HepG2 (cell line): Measurements from ENCODE around the gene DHX16. TPM values are rescaled to one million over a fixed set of nuclear protein-coding genes. Genes with fewer than 3 reads are reported as not detected.

Experiments used
- BCL3 ChIP-seq: sonication (generic); formaldehyde crosslinking; IDR thresholded peaks from 2 replicates; pipeline ENCODE4 v1.5.1; 2020; ENCODE audit warnings: mild to moderate bottlenecking, missing genetic modification reagents, moderate library complexity
- HNF1A ChIP-seq, 2 experiments: sonication (generic) in 1 of 2; formaldehyde crosslinking in 1 of 2; IDR thresholded peaks; 2 replicates each; pipeline versions ENCODE4 v1.4.0 to v1.6.1; 2016 to 2020; ENCODE audit warnings: borderline replicate concordance in 1 of 2, low read depth in 1 of 2, mild to moderate bottlenecking in 1 of 2, missing genetic modification reagents in 1 of 2
- PCBP2 ChIP-seq: fragments of 200-400 bp; formaldehyde crosslinking; optimal IDR thresholded peaks from 2 replicates; pipeline ENCODE3; 2018; ENCODE audit warnings: low read length, low read depth; ENCODE audit not compliant: poor library complexity, severe bottlenecking
- SPEN ChIP-seq: sonication (generic); formaldehyde crosslinking; IDR thresholded peaks from 2 replicates; pipeline ENCODE4 v1.5.1; 2020; ENCODE audit warnings: low read depth, mild to moderate bottlenecking, missing genetic modification reagents
- TAF1 ChIP-seq: sonication (generic); formaldehyde crosslinking; IDR thresholded peaks from 2 replicates; pipeline ENCODE4 v1.4.0; 2020; ENCODE audit warnings: missing genetic modification reagents
- TEAD3 ChIP-seq: optimal IDR thresholded peaks from 2 replicates; pipeline ENCODE3; 2016; ENCODE audit warnings: borderline replicate concordance
- ZBED4 ChIP-seq: sonication (generic); formaldehyde crosslinking; IDR thresholded peaks from 2 replicates; pipeline ENCODE4 v1.4.0; 2020; ENCODE audit warnings: missing genetic modification reagents, borderline replicate concordance
- ZBTB38 ChIP-seq: sonication (generic); formaldehyde crosslinking; IDR thresholded peaks from 2 replicates; pipeline ENCODE4 v1.5.1; 2020; ENCODE audit warnings: mild to moderate bottlenecking, missing genetic modification reagents
- ZBTB8A ChIP-seq: sonication (generic); formaldehyde crosslinking; IDR thresholded peaks from 2 replicates; pipeline ENCODE4 v1.4.0; 2020; ENCODE audit warnings: mild to moderate bottlenecking, low read depth, missing genetic modification reagents, borderline replicate concordance
- ZFP41 ChIP-seq: sonication (generic); formaldehyde crosslinking; IDR thresholded peaks from 2 replicates; pipeline ENCODE4 v1.4.0; 2020; ENCODE audit warnings: mild to moderate bottlenecking, missing genetic modification reagents, borderline replicate concordance
- ZNF274 ChIP-seq: sonication (generic); formaldehyde crosslinking; IDR thresholded peaks from 2 replicates; pipeline ENCODE4 v1.5.1; 2020; ENCODE audit warnings: mild to moderate bottlenecking, missing genetic modification reagents
- ZNF280B ChIP-seq: sonication (generic); formaldehyde crosslinking; IDR thresholded peaks from 2 replicates; pipeline ENCODE4 v1.5.0; 2020; ENCODE audit warnings: missing genetic modification reagents, mild to moderate bottlenecking, borderline replicate concordance
- ZNF496 ChIP-seq: sonication (generic); formaldehyde crosslinking; IDR thresholded peaks from 2 replicates; pipeline ENCODE4 v1.8.1; 2023; ENCODE audit warnings: mild to moderate bottlenecking, moderate library complexity, missing genetic modification reagents; ENCODE audit not compliant: insufficient replicate concordance
- ZNF577 ChIP-seq: sonication (generic); formaldehyde crosslinking; IDR thresholded peaks from 2 replicates; pipeline ENCODE4 v1.4.0; 2020; ENCODE audit warnings: mild to moderate bottlenecking, low read depth, missing genetic modification reagents, borderline replicate concordance
- ZSCAN29 ChIP-seq: sonication (generic); formaldehyde crosslinking; conservative IDR thresholded peaks from 2 replicates; pipeline ENCODE4 v1.4.0; 2020; ENCODE audit warnings: mild to moderate bottlenecking, missing genetic modification reagents
- polyA plus RNA-seq, 8 experiments: library from polyadenylated mRNA; depleted of rRNA in 3 of 8; stranded (reverse) in 7 of 8; unstranded in 1 of 8; fragments of >200 nt; fragmentation: Illumina TruSeq in 4 of 8; extraction: Trizol in 4 of 8; gene quantifications; 2 replicates each; pipeline versions ENCODE4 v1.2.1 to v1.2.3, GENCODE V29; 2011 to 2016; ENCODE audit warnings: low read depth in 4 of 8, missing spikeins in 1 of 8, mixed read lengths in 1 of 8; ENCODE audit not compliant: insufficient read depth in 1 of 8
- total RNA-seq, 5 experiments: library from RNA; depleted of rRNA; stranded (reverse); fragments of >200 nt; fragmentation: Illumina TruSeq; extraction: Trizol; gene quantifications; 2 replicates each; pipeline ENCODE4 v1.2.3, GENCODE V29; 2016; ENCODE audit warnings: low read depth in 1 of 5

The DHX16 gene
- total and polyA plus RNA-seq, 2 of the 13 experiments (the other 11 are each of a cell fraction or from before 2014, with no cell fraction given) = 57.0 to 58.5 TPM

GRCh38 chr6:30614044-30614842 lies 58.6 kb downstream of the DHX16 start (continued):
- no peak for TF ChIP-seq ZNF274
- TF ChIP-seq HNF1A (IDR thresholded peaks at IDR 0.05; ENCODE audit: low read depth) = 0 out of 2 replicates have a peak, but pooled peaks have one; percentile 2
- TF ChIP-seq HNF1A (CRISPR knock-in tag; IDR thresholded peaks at IDR 0.05; ENCODE audit: borderline replicate concordance) = no peak
- TF ChIP-seq ZNF577 (CRISPR knock-in tag) = no peak
- no peak for TF ChIP-seq BCL3 (CRISPR knock-in tag)
- TF ChIP-seq TEAD3 (CRISPR knock-in tag) = no peak
- no peak for TF ChIP-seq ZFP41 (CRISPR knock-in tag)
- no peak for TF ChIP-seq SPEN
- no peak for TF ChIP-seq ZBED4 (CRISPR knock-in tag)
- TF ChIP-seq ZNF496 = no peak
- TF ChIP-seq ZBTB8A (CRISPR knock-in tag) = no peak
- TF ChIP-seq ZNF280B (CRISPR knock-in tag) = no peak
- TF ChIP-seq PCBP2 = no peak
- no peak for TF ChIP-seq ZSCAN29 (CRISPR knock-in tag)
- peak; percentile 51; the same call in 1 of the 2 replicates for TF ChIP-seq ZBTB38 (CRISPR knock-in tag)
- no peak; the same call in 1 of the 2 replicates for TF ChIP-seq TAF1 (CRISPR knock-in tag)
